SU-DHL-6 (cell line): Measurements from ENCODE around the gene ATP9A.
"Not testable (repeated sequence)": the region's sequence is repeated elsewhere in the genome, so short reads cannot be mapped to it uniquely, and the experiment has no call there.

Experiments used
- H2AFZ ChIP-seq: fragments of 200-600 bp; sonication (generic); 2 replicates; pipeline ENCODE4 v1.6.1; 2014; ENCODE audit warnings: low read depth, mild to moderate bottlenecking, moderate library complexity, mixed read lengths, antibody characterized with exemption, low read length; ENCODE audit not compliant: severe bottlenecking
- H3F3A ChIP-seq: fragments of 200-600 bp; shearing (Covaris generic); 2 replicates; pipeline ENCODE4 v1.6.0; 2016; ENCODE audit warnings: antibody characterized with exemption, mild to moderate bottlenecking; ENCODE audit not compliant: insufficient read depth
- H3K27ac ChIP-seq: fragments of 200-600 bp; sonication (generic); 2 replicates; pipeline ENCODE4 v1.5.1; 2016; ENCODE audit warnings: low read depth, mild to moderate bottlenecking, low read length, moderate library complexity, mixed read lengths
- H3K27me3 ChIP-seq: fragments of 200-600 bp; sonication (generic), shearing (Covaris generic); 2 replicates; pipeline ENCODE4 v1.6.0; 2014; ENCODE audit warnings: mild to moderate bottlenecking, low read length
- H3K36me3 ChIP-seq: fragments of 200-600 bp; sonication (generic); 2 replicates; pipeline ENCODE4 v1.6.1; 2014; ENCODE audit warnings: mild to moderate bottlenecking, low read length, mixed read lengths
- H3K4me2 ChIP-seq: fragments of 300-600, 200-600 bp; shearing (Covaris generic), sonication (generic); 2 replicates; pipeline ENCODE4 v1.6.0; 2014; ENCODE audit warnings: low read length, low read depth, mild to moderate bottlenecking; ENCODE audit not compliant: poor library complexity, severe bottlenecking
- H3K4me3 ChIP-seq: fragments of 200-600 bp; sonication (generic); 2 replicates; pipeline ENCODE4 v1.5.1; 2014; ENCODE audit warnings: antibody characterized with exemption, low read length, mild to moderate bottlenecking, mixed read lengths; ENCODE audit not compliant: insufficient read depth, poor library complexity, severe bottlenecking
- H3K79me2 ChIP-seq: fragments of 200-600 bp; sonication (generic); 2 replicates; pipeline ENCODE4 v1.6.1; 2014; ENCODE audit warnings: mild to moderate bottlenecking, low read length, moderate library complexity; ENCODE audit not compliant: insufficient read depth
- H3K9ac ChIP-seq: fragments of 200-600 bp; sonication (generic); 2 replicates; pipeline ENCODE4 v1.7.0; 2014; ENCODE audit warnings: mild to moderate bottlenecking, low read length
- H3K9me2 ChIP-seq: fragments of 200-600 bp; sonication (generic); replicated peaks from 2 replicates; pipeline ENCODE4 v1.6.1; 2014; ENCODE audit warnings: low read length; ENCODE audit not compliant: insufficient read depth
- H3K9me3 ChIP-seq: fragments of 200-600 bp; sonication (generic); 2 replicates; pipeline ENCODE4 v1.6.1; 2014; ENCODE audit warnings: low read length, mixed read lengths; ENCODE audit not compliant: insufficient read depth
- H4K20me1 ChIP-seq: fragments of 200-600 bp; sonication (generic); 2 replicates; pipeline ENCODE4 v1.6.1; 2014; ENCODE audit warnings: low read depth, mild to moderate bottlenecking, antibody characterized with exemption, low read length, moderate library complexity, mixed read lengths
- CTCF ChIP-seq: fragments of 200-600 bp; sonication (generic); IDR thresholded peaks from one replicate; pipeline ENCODE4 v1.5.1; 2017; ENCODE audit warnings: antibody characterized with exemption, mild to moderate bottlenecking, low read length, moderate library complexity; ENCODE audit not compliant: insufficient read depth, poor library complexity, severe bottlenecking
- EZH2phosphoT487 ChIP-seq: fragments of 200-600 bp; sonication (generic), shearing (Covaris generic); conservative IDR thresholded peaks from 2 replicates; pipeline ENCODE4 v1.6.1; 2018; ENCODE audit warnings: mild to moderate bottlenecking, antibody characterized with exemption, low read length, moderate library complexity, mixed read lengths

Gene ATP9A

DNA sequence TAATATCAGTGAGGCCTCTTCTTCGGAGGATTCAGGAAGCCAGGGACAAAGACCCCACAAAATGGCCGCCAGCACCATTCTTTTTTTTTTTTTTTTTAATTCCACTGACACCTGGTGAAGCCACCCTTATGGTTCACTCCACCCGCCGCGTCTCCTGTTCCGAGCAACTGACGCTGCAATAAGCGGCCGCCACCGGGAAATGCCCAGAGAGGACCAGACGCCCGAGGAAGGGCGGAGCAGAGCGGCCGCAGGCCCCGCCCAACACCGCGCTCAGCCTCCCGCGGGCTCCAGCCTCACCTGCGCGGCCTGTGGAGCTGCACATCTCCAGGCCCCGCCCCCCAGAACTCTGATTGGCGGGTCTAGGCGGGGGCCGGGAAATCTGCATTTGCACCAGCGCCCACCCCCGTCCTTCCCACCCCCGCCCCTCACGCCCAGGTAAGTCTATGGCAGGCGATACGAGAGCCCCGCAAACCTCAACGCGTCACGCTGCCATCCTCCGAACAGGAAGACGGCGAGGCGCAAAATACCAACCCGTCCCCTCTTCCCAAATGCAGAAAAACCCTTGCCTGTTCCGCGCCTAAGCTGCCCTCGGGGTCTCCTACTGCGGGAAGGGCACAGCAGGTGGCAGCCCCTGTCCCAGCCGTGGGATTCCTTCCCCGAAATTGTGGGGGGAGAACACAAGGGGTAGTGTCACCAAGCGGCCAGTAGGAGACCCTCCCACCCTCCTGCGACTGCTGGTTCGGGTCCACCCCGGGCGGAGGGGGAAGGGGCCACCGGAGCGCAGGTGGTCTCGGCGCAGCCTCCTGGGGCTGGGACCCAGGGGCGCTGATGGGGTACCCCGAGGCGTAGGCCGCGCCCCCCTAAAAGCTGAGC is 960 bp downstream of the ATP9A start:
- no peak overlapping the region for H3K4me3 ChIP-seq
- H3K27me3 ChIP-seq = no peaks in the 10 kb centered on the region
- no peaks in the 10 kb centered on the region for H3K9me2 ChIP-seq
- no peak overlapping the region for H3K4me2 ChIP-seq
- H4K20me1 ChIP-seq = no peaks in the 10 kb centered on the region
- H3K79me2 ChIP-seq = no peaks in the 10 kb centered on the region
- TF ChIP-seq EZH2phosphoT487 = no peak
- TF ChIP-seq CTCF = no peak
- no peaks in the 10 kb centered on the region for H3K36me3 ChIP-seq
- no peak overlapping the region for H3K27ac ChIP-seq
- no peak overlapping the region for H3K9ac ChIP-seq
- no peak overlapping the region for H2AFZ ChIP-seq
- no peaks in the 10 kb centered on the region for H3F3A ChIP-seq
- no peaks in the 10 kb centered on the region for H3K9me3 ChIP-seq

- not testable (repeated sequence) for H3K36me3 ChIP-seq, H3K4me2 ChIP-seq, H3K79me2 ChIP-seq, H3F3A ChIP-seq, H3K9ac ChIP-seq, H3K27ac ChIP-seq, H3K27me3 ChIP-seq, H3K9me2 ChIP-seq, H3K9me3 ChIP-seq, H3K4me3 ChIP-seq, H4K20me1 ChIP-seq, H2AFZ ChIP-seq
Observed at GRCh38 chr20:51765381-51765780, 2.8 kb downstream of the ATP9A start.

GRCh38 chr20:51763965-51764602 is 4.1 kb downstream of the ATP9A start:
- H3K27ac ChIP-seq = no peak overlapping the region
- no peak overlapping the region for H2AFZ ChIP-seq
- H3F3A ChIP-seq = no peaks in the 10 kb centered on the region
- no peak overlapping the region for H3K9ac ChIP-seq
- no peaks in the 10 kb centered on the region for H3K9me3 ChIP-seq
- no peak overlapping the region for H3K4me2 ChIP-seq
- no peak for TF ChIP-seq EZH2phosphoT487
- TF ChIP-seq CTCF = no peak
- H3K27me3 ChIP-seq = no peaks in the 10 kb centered on the region
- no peaks in the 10 kb centered on the region for H3K9me2 ChIP-seq
- no peaks in the 10 kb centered on the region for H3K36me3 ChIP-seq
- H3K79me2 ChIP-seq = no peaks in the 10 kb centered on the region
- no peaks in the 10 kb centered on the region for H4K20me1 ChIP-seq
- H3K4me3 ChIP-seq = no peak overlapping the region

GRCh38 chr20:51760905-51761546 is 7.2 kb downstream of the ATP9A start:
- no peaks in the 10 kb centered on the region for H3K27me3 ChIP-seq

More at GRCh38 chr20:51760905-51761546, 7.2 kb downstream of the ATP9A start:
- Histone ChIP-seq H3K9ac (no peak overlapping the region), H4K20me1 (no peaks in the 10 kb centered on the region), H2AFZ (no peak overlapping the region), H3K79me2 (no peaks in the 10 kb centered on the region), H3K9me2 (no peaks in the 10 kb centered on the region), H3K9me3 (no peaks in the 10 kb centered on the region), H3K36me3 (no peaks in the 10 kb centered on the region), H3F3A (no peaks in the 10 kb centered on the region), H3K4me3 (no peak overlapping the region), H3K27ac (no peak overlapping the region), H3K4me2 (no peak overlapping the region)
- TF ChIP-seq CTCF (no peak), EZH2phosphoT487 (no peak)
